ENCODE data around the gene ALDH8A1.
A peak's percentile ranks its signal among the peaks of the same experiment; 100 is the strongest.

Gene ALDH8A1

DNA sequence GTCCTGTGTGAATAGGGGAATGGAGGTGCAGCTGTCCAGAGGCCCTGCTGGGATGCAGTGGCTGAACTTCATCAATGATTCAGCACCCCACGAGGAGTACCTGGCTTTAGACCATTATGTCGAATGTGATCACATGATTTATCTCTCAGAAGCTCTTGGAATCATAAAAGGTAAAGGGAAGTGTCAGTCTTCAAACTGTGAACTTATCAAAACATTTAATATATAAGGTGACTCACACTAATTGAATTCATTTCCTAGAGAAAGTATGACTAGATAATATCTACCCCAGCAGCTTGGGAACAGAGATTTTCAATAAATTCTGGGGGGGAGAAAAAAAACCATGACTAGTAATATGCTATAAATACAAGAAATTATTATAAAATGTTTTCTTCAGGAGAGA, 29.5 kb downstream of the ALDH8A1 start:
- H3K27me3 ChIP-seq (replicated peaks): no peaks in the 10 kb centered on the region
- TF ChIP-seq, protein P1, sequence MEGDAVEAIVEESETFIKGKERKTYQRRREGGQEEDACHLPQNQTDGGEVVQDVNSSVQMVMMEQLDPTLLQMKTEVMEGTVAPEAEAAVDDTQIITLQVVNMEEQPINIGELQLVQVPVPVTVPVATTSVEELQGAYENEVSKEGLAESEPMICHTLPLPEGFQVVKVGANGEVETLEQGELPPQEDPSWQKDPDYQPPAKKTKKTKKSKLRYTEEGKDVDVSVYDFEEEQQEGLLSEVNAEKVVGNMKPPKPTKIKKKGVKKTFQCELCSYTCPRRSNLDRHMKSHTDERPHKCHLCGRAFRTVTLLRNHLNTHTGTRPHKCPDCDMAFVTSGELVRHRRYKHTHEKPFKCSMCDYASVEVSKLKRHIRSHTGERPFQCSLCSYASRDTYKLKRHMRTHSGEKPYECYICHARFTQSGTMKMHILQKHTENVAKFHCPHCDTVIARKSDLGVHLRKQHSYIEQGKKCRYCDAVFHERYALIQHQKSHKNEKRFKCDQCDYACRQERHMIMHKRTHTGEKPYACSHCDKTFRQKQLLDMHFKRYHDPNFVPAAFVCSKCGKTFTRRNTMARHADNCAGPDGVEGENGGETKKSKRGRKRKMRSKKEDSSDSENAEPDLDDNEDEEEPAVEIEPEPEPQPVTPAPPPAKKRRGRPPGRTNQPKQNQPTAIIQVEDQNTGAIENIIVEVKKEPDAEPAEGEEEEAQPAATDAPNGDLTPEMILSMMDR (IDR thresholded peaks at IDR 0.05; ENCODE audit: low read depth, low read length, missing control alignments): no peak
- H3K36me3 ChIP-seq (replicated peaks): no peaks in the 10 kb centered on the region
- no peak overlapping the region for H3K27ac ChIP-seq
- no peak for DNase-seq
- in situ Hi-C loops (cut with HindIII; ENCODE audit: low pct_ligation_motif_present, low sequenced_read_pairs): no loop called here
- H3K4me3 ChIP-seq (ENCODE audit: low read depth, low read length): no peak overlapping the region

DNA sequence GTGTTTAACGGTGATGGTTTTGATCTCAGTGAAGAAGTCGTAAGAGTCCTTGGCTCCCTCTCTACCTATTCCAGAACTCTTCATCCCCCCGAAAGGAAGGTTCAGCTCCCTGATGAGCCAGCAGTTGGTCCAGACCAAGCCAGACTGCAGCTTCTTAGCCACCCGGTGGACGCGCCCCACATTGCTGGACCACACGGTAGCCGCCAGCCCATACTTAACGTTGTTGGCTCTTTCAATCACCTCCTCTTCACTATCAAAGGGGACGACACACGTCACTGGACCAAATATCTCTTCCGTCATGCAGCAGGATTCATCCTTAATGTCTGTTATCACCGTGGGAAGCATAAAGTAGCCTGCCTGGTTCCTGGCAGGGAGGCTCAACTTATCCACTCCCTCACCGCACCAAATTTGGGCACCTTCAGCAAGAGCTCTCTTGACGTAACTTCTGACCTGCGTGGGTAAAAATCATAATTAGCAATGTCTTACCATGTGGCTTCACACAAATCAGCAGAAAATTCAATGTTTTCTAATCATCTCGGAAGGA, 31.4 kb downstream of the ALDH8A1 start:
- Histone ChIP-seq H3K27me3 (replicated peaks) (no peaks in the 10 kb centered on the region), H3K36me3 (replicated peaks) (no peaks in the 10 kb centered on the region), H3K27ac (no peak overlapping the region), H3K4me3 (ENCODE audit: low read depth, low read length) (no peak overlapping the region)
- DNase-seq: no peak
- in situ Hi-C loops (cut with HindIII; ENCODE audit: low pct_ligation_motif_present, low sequenced_read_pairs): no loop called here
- TF ChIP-seq, protein P1 (IDR thresholded peaks at IDR 0.05; ENCODE audit: low read depth, low read length, missing control alignments): peak; percentile 18

DNA sequence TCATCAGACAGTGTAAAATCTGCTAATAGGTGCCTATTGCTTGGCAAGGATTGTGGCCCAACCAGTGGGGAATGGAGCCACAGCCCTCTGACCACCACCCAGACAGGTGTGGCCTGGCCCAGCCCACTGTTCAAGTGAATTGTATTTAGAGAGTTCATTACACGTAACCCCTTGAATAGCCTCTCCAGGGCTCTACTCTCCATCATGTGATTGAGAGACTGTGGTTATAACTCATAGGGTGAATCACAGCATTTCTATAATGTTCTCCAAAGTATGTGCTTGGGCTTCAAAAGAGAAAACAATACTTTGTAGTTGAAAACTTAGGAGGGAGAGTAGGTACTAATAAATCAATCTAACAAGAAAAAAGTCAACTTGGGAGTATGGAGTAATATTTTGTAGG, 38.4 kb downstream of the ALDH8A1 start:
- no peaks in the 10 kb centered on the region for H3K36me3 ChIP-seq (replicated peaks)
- peak; percentile 58 for DNase-seq
- in situ Hi-C loops (cut with HindIII; ENCODE audit: low pct_ligation_motif_present, low sequenced_read_pairs): no loop called here
- TF ChIP-seq, protein P1 (IDR thresholded peaks at IDR 0.05; ENCODE audit: low read depth, low read length, missing control alignments): no peak
- H3K27me3 ChIP-seq (replicated peaks): no peaks in the 10 kb centered on the region
- no peak overlapping the region for H3K4me3 ChIP-seq (ENCODE audit: low read depth, low read length)
- peak overlapping the region; percentile 55 for H3K27ac ChIP-seq

DNA sequence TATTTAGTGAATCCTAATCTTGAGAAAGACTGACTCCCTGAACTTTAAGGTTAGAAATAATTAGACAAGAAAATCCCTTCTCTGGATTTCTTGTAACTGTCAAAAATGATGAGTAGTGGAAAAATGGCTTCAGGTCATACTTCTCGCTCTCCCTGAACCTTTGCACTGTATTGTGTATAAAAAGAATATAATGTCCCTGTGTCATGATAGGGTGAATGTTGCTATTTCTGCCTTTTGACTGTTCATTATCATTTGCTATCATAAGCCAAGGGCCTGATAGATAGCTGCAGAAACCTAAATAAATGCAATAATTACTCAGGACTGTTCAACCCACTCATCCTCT, 39.3 kb downstream of the ALDH8A1 start:
- Histone ChIP-seq H3K36me3 (replicated peaks) (no peaks in the 10 kb centered on the region), H3K4me3 (ENCODE audit: low read depth, low read length) (no peak overlapping the region), H3K27me3 (replicated peaks) (no peaks in the 10 kb centered on the region), H3K27ac (peak overlapping the region; percentile 89)
- in situ Hi-C loops (cut with HindIII; ENCODE audit: low pct_ligation_motif_present, low sequenced_read_pairs): no loop called here
- TF ChIP-seq, protein P1 (IDR thresholded peaks at IDR 0.05; ENCODE audit: low read depth, low read length, missing control alignments): no peak
- no peak for DNase-seq

DNA sequence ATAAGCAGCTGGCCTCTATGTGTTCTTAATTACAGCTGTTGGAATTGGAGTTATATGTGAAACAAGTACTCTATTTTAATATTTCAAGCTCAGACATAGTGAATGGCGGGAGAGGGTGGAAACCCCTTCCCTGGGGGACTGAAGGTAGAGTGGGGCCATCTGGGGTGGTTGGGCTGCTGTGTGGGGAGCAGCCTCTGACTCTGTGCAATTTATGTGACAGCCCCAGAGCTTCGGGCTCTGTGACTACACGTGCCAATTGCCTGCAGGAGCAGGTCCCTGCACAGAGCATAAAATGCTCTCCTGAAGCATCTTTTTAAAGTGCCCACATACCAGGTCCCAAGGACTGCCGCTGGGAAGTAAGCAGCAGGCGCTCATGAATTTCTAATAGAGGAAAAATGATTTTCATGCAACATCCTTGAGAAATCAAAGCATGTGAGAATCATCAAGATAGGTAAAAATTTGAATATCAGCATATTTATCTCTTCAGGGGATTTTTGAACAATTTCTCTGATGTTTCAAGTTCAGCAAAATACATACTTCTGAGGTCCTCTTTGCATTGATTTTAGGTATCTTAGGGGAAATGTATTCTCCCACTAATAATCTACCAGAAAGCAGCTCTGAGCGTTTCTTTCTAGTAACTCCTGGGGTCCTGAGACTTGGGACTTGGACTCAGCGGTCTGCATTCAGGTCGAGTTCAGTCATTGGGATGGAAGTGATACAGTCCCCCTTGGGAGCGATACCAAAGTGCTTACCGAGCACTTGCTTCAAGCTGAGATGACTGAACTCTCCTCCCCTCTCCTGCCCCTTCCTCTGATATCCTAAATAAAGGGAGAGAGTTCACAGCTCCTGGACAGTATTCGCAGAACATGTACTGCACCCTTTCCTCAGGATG, 40.0 kb downstream of the ALDH8A1 start:
- no peaks in the 10 kb centered on the region for H3K27me3 ChIP-seq (replicated peaks)
- no peak overlapping the region for H3K4me3 ChIP-seq (ENCODE audit: low read depth, low read length)
- H3K27ac ChIP-seq: peak overlapping the region; percentile 89
- no peaks in the 10 kb centered on the region for H3K36me3 ChIP-seq (replicated peaks)
- TF ChIP-seq, protein P1 (IDR thresholded peaks at IDR 0.05; ENCODE audit: low read depth, low read length, missing control alignments): no peak
- no peak for DNase-seq
- in situ Hi-C loops (cut with HindIII; ENCODE audit: low pct_ligation_motif_present, low sequenced_read_pairs): no loop called here
